Central memory CD8-positive, alpha-beta T cell (primary cell): Measurements from ENCODE around the gene MYO15A.

ENCODE experiments used
- ATAC-seq: fragments of 150-1000 bp; cut with Tn5 transposase; replicated peaks from 2 replicates; pipeline ENCODE4 v1.10.0; 2022; ENCODE audit warnings: mild to moderate bottlenecking, moderate FRiP score, moderate number of reproducible peaks; ENCODE audit not compliant: poor library complexity, severe bottlenecking; ENCODE audit errors: extremely low read depth
- DNase-seq, 2 donors: peaks; one replicate each; pipeline ENCODE4 v3.0.0; 2021; ENCODE audit warnings: low spot score in 2 of 2
- H3K27ac Mint-ChIP-seq: one replicate; pipeline ENCODE4 v1.8.0; 2022; ENCODE audit warnings: low read depth, mild to moderate bottlenecking, moderate library complexity, mixed read lengths
- H3K27me3 Mint-ChIP-seq: one replicate; pipeline ENCODE4 v1.8.0; 2022; ENCODE audit warnings: mixed read lengths
- H3K36me3 Mint-ChIP-seq: one replicate; pipeline ENCODE4 v1.8.0; 2022; ENCODE audit warnings: mild to moderate bottlenecking, moderate library complexity, mixed read lengths; ENCODE audit not compliant: insufficient read depth
- H3K4me1 Mint-ChIP-seq: one replicate; pipeline ENCODE4 v1.8.0; 2022; ENCODE audit warnings: mixed read lengths
- H3K4me3 Mint-ChIP-seq: one replicate; pipeline ENCODE4 v1.8.0; 2022; ENCODE audit warnings: mild to moderate bottlenecking, moderate library complexity, mixed read lengths
- H3K9me3 Mint-ChIP-seq: one replicate; pipeline ENCODE4 v1.8.0; 2022; ENCODE audit warnings: mixed read lengths

The MYO15A gene

GRCh38 chr17:18121144-18121910 is 12.8 kb downstream of the MYO15A start:
- Mint-ChIP-seq H3K27ac (peak overlapping the region; percentile 13), H3K4me1 (no peaks in the 10 kb centered on the region), H3K27me3 (no peaks in the 10 kb centered on the region), H3K9me3 (peaks cover 5% of the 10 kb centered on the region), H3K4me3 (no peak overlapping the region), H3K36me3 (peaks cover 1% of the 10 kb centered on the region)
- DNase-seq (no peak), ATAC-seq (no peak)

- DNase-seq (no peak), ATAC-seq (no peak)
- H3K27me3 Mint-ChIP-seq = no peaks in the 10 kb centered on the region
- H3K4me3 Mint-ChIP-seq = no peak overlapping the region
- H3K9me3 Mint-ChIP-seq = peaks cover 5% of the 10 kb centered on the region
- no peaks in the 10 kb centered on the region for H3K36me3 Mint-ChIP-seq
- no peaks in the 10 kb centered on the region for H3K4me1 Mint-ChIP-seq
- H3K27ac Mint-ChIP-seq = no peak overlapping the region
Observed at GRCh38 chr17:18122990-18123753, 14.6 kb downstream of the MYO15A start.

GRCh38 chr17:18124345-18125126 is 16.0 kb downstream of the MYO15A start:
- H3K36me3 Mint-ChIP-seq = peaks cover 1% of the 10 kb centered on the region
- no peaks in the 10 kb centered on the region for H3K27me3 Mint-ChIP-seq
- DNase-seq (no peak), ATAC-seq (no peak)
- H3K27ac Mint-ChIP-seq = no peak overlapping the region
- no peak overlapping the region for H3K4me3 Mint-ChIP-seq
- no peaks in the 10 kb centered on the region for H3K4me1 Mint-ChIP-seq
- H3K9me3 Mint-ChIP-seq = peaks cover 4% of the 10 kb centered on the region

- H3K27me3 Mint-ChIP-seq = no peaks in the 10 kb centered on the region
- peaks cover 1% of the 10 kb centered on the region for H3K36me3 Mint-ChIP-seq
- H3K4me1 Mint-ChIP-seq = no peaks in the 10 kb centered on the region
- no peak overlapping the region for H3K27ac Mint-ChIP-seq
- no peak overlapping the region for H3K4me3 Mint-ChIP-seq
- ATAC-seq (no peak), DNase-seq (no peak)
- no peaks in the 10 kb centered on the region for H3K9me3 Mint-ChIP-seq
Observed at GRCh38 chr17:18129041-18129502, 20.5 kb downstream of the MYO15A start.

- peaks cover 4% of the 10 kb centered on the region for H3K36me3 Mint-ChIP-seq
- no peaks in the 10 kb centered on the region for H3K9me3 Mint-ChIP-seq
- no peak overlapping the region for H3K4me3 Mint-ChIP-seq
- H3K27ac Mint-ChIP-seq = no peak overlapping the region
- H3K27me3 Mint-ChIP-seq = peaks cover 15% of the 10 kb centered on the region
- no peaks in the 10 kb centered on the region for H3K4me1 Mint-ChIP-seq
- DNase-seq = no peak
- no peak for ATAC-seq
Observed at GRCh38 chr17:18132711-18133110, 24.2 kb downstream of the MYO15A start.

GRCh38 chr17:18136357-18136756 is 27.8 kb downstream of the MYO15A start:
- no peak for ATAC-seq
- Mint-ChIP-seq H3K27ac (no peak overlapping the region), H3K36me3 (peaks cover 2% of the 10 kb centered on the region), H3K9me3 (no peaks in the 10 kb centered on the region), H3K4me1 (peaks cover 5% of the 10 kb centered on the region), H3K4me3 (no peak overlapping the region), H3K27me3 (peaks cover 15% of the 10 kb centered on the region)
- no peak for DNase-seq

GRCh38 chr17:18138065-18138749 is 29.7 kb downstream of the MYO15A start:
- ATAC-seq (no peak), DNase-seq (no peak)
- Mint-ChIP-seq H3K4me1 (peaks cover 7% of the 10 kb centered on the region), H3K4me3 (no peak overlapping the region), H3K27ac (no peak overlapping the region), H3K27me3 (peaks cover 15% of the 10 kb centered on the region), H3K9me3 (no peaks in the 10 kb centered on the region), H3K36me3 (peaks cover 2% of the 10 kb centered on the region)

GRCh38 chr17:18139092-18139491 is 30.5 kb downstream of the MYO15A start:
- ATAC-seq (no peak), DNase-seq (no peak)
- Mint-ChIP-seq H3K36me3 (peaks cover 4% of the 10 kb centered on the region), H3K27ac (no peak overlapping the region), H3K27me3 (peaks cover 15% of the 10 kb centered on the region), H3K4me1 (peaks cover 7% of the 10 kb centered on the region), H3K4me3 (no peak overlapping the region), H3K9me3 (no peaks in the 10 kb centered on the region)

GRCh38 chr17:18139498-18139897 is 30.9 kb downstream of the MYO15A start:
- Mint-ChIP-seq H3K27me3 (peaks cover 15% of the 10 kb centered on the region), H3K27ac (no peak overlapping the region), H3K9me3 (no peaks in the 10 kb centered on the region)

GRCh38 chr17:18139949-18140348 is 31.4 kb downstream of the MYO15A start:
- Mint-ChIP-seq H3K4me1 (peaks cover 7% of the 10 kb centered on the region), H3K9me3 (no peaks in the 10 kb centered on the region), H3K27me3 (peaks cover 15% of the 10 kb centered on the region), H3K27ac (no peak overlapping the region), H3K36me3 (peaks cover 4% of the 10 kb centered on the region), H3K4me3 (no peak overlapping the region)
- no peak for DNase-seq
- no peak for ATAC-seq

More at GRCh38 chr17:18139498-18139897, 30.9 kb downstream of the MYO15A start:
- H3K36me3 Mint-ChIP-seq = peaks cover 4% of the 10 kb centered on the region
- DNase-seq (no peak), ATAC-seq (no peak)
- peaks cover 7% of the 10 kb centered on the region for H3K4me1 Mint-ChIP-seq
- no peak overlapping the region for H3K4me3 Mint-ChIP-seq

GRCh38 chr17:18140648-18141047 is 32.1 kb downstream of the MYO15A start:
- no peaks in the 10 kb centered on the region for H3K9me3 Mint-ChIP-seq
- peaks cover 13% of the 10 kb centered on the region for H3K27me3 Mint-ChIP-seq
- peaks cover 7% of the 10 kb centered on the region for H3K4me1 Mint-ChIP-seq
- DNase-seq = no peak
- ATAC-seq = no peak
- H3K27ac Mint-ChIP-seq = no peak overlapping the region
- H3K36me3 Mint-ChIP-seq = peaks cover 4% of the 10 kb centered on the region
- H3K4me3 Mint-ChIP-seq = no peak overlapping the region

GRCh38 chr17:18141210-18141803 is 32.8 kb downstream of the MYO15A start:
- Mint-ChIP-seq H3K27ac (no peak overlapping the region), H3K36me3 (peaks cover 1% of the 10 kb centered on the region), H3K27me3 (peaks cover 6% of the 10 kb centered on the region), H3K9me3 (no peaks in the 10 kb centered on the region), H3K4me1 (peaks cover 7% of the 10 kb centered on the region), H3K4me3 (no peak overlapping the region)
- ATAC-seq = peak; percentile 67
- no peak for DNase-seq
